ENCODE measurements around the gene FGF3.

DNA sequence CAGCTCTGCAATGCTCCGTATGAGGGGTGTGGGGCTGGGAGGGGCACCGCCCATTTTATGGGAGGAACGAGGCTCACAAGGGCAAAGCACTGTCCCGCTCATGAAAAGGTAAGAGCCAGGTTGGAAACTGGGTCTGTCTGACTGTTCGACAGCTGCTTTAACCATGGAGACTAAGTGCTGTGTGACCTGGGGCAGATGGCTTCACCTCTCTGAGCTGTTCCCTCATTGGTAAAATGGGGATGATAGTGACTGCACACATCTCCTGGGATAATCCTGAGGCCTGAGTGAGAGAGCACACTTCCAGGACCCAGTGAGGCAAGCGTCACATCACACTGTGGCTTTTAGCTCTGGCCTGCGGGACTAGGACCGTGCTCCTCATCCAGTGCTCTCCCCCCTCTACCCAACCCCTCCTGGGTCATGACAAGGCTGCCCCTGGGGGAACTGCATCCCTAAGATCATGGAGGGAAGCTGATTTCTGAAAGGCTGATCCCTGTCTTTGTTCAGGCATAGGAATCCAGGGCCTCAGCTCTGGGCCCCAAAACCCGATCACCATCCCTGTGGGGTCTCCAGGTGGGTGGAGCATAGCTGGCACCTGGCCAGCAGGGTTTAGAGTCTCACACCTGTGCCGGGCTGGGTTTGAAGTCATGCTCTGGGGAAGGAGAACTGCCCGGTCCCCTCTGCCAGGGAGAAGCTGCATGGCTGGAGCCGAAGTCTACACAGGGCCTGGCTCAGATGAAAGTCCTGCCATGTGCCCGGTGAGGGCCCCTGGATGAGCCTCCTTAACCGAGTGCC, 21.3 kb downstream of the FGF3 start:
- TF ChIP-seq CTCF (IDR thresholded peaks at IDR 0.05) (no peak), POLR2A (IDR thresholded peaks at IDR 0.05) (no peak)

Data from stomach (tissue), 4 donors.